Suprapubic skin (tissue), 4 donors: ENCODE data around the gene ANK3.

ENCODE experiments used
- POLR2A ChIP-seq, 2 donors: fragments of 450-650 bp; IDR thresholded peaks; one replicate each; pipeline ENCODE4 v1.6.1; 2017; ENCODE audit warnings: antibody characterized with exemption in 2 of 2, mild to moderate bottlenecking in 2 of 2, moderate library complexity in 2 of 2
- POLR2AphosphoS5 ChIP-seq, 3 donors: sonication (generic); formaldehyde crosslinking; IDR thresholded peaks; one replicate each; pipeline ENCODE4 v1.6.1; 2017; ENCODE audit warnings: antibody characterized with exemption in 3 of 3
- TF ChIP-seq, protein P1 (sequence below), 2 donors: fragments of 200-600 bp in 1 of 2; fragments of 450-650 bp in 1 of 2; sonication (generic) in 1 of 2; IDR thresholded peaks; one replicate each; pipeline ENCODE4 v1.5.1; 2016 to 2019; ENCODE audit warnings: antibody characterized with exemption in 2 of 2, mild to moderate bottlenecking in 1 of 2, moderate library complexity in 1 of 2

- TF ChIP-seq, protein P1, sequence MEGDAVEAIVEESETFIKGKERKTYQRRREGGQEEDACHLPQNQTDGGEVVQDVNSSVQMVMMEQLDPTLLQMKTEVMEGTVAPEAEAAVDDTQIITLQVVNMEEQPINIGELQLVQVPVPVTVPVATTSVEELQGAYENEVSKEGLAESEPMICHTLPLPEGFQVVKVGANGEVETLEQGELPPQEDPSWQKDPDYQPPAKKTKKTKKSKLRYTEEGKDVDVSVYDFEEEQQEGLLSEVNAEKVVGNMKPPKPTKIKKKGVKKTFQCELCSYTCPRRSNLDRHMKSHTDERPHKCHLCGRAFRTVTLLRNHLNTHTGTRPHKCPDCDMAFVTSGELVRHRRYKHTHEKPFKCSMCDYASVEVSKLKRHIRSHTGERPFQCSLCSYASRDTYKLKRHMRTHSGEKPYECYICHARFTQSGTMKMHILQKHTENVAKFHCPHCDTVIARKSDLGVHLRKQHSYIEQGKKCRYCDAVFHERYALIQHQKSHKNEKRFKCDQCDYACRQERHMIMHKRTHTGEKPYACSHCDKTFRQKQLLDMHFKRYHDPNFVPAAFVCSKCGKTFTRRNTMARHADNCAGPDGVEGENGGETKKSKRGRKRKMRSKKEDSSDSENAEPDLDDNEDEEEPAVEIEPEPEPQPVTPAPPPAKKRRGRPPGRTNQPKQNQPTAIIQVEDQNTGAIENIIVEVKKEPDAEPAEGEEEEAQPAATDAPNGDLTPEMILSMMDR (IDR thresholded peaks at IDR 0.05): no peak
- TF ChIP-seq POLR2AphosphoS5 (IDR thresholded peaks at IDR 0.05): no peak
- TF ChIP-seq POLR2A (IDR thresholded peaks at IDR 0.05): no peak
Measured at GRCh38 chr10:60295028-60295937, 94.4 kb downstream of the ANK3 start.
